CD14-positive monocyte (primary cell): Measurements from ENCODE around the gene PERM1. TPM values are rescaled to one million over a fixed set of nuclear protein-coding genes. Genes with fewer than 3 reads are reported as not detected.

ENCODE experiments used
- DNase-seq, 3 donors: peaks; one replicate each; pipeline ENCODE4 v3.0.0-alpha.2; 2011 to 2022
- H2AFZ ChIP-seq: 2 replicates; pipeline ENCODE4 v1.6.0; 2012; ENCODE audit warnings: mild to moderate bottlenecking, low read depth, low read length, inconsistent platforms; ENCODE audit not compliant: insufficient read depth, poor library complexity, severe bottlenecking
- H3K27ac ChIP-seq, 2 donors: 1 replicate in 1 of 2; 2 replicates in 1 of 2; pipeline ENCODE4 v1.5.1; 2012 to 2013; ENCODE audit warnings: low read length in 2 of 2, control low read depth in 1 of 2, inconsistent platforms in 1 of 2, low read depth in 1 of 2, mild to moderate bottlenecking in 1 of 2
- H3K27me3 ChIP-seq, 2 donors: one replicate each; pipeline versions ENCODE4 v1.6.0 to v1.6.1; 2011 to 2013; ENCODE audit warnings: low read length in 2 of 2; ENCODE audit not compliant: control insufficient read depth in 2 of 2, insufficient read depth in 2 of 2
- H3K36me3 ChIP-seq, 2 donors: replicated peaks in 1 of 2; 1 replicate in 1 of 2; 2 replicates in 1 of 2; pipeline versions ENCODE4 v1.5.1 to v1.6.1; 2012 to 2013; ENCODE audit warnings: low read length in 2 of 2, control low read depth in 1 of 2, inconsistent platforms in 1 of 2, mild to moderate bottlenecking in 1 of 2; ENCODE audit not compliant: insufficient read depth in 2 of 2, control insufficient read depth in 1 of 2
- H3K4me1 ChIP-seq, 2 donors: 1 replicate in 1 of 2; 2 replicates in 1 of 2; pipeline versions ENCODE4 v1.5.1 to v1.6.1; 2012 to 2013; ENCODE audit warnings: low read length in 2 of 2, control low read depth in 1 of 2, inconsistent platforms in 1 of 2, mild to moderate bottlenecking in 1 of 2, moderate library complexity in 1 of 2; ENCODE audit not compliant: insufficient read depth in 2 of 2, control insufficient read depth in 1 of 2
- H3K4me2 ChIP-seq: replicated peaks from 2 replicates; pipeline ENCODE3; 2012; ENCODE audit warnings: low read length, moderate library complexity, mild to moderate bottlenecking; ENCODE audit not compliant: poor library complexity, severe bottlenecking; ENCODE audit errors: extremely low read depth
- H3K4me3 ChIP-seq, 3 experiments: fragments of 200-600 bp in 1 of 3; sonication (generic) in 1 of 3; replicated peaks in 1 of 3; 1 replicate in 2 of 3; 2 replicates in 1 of 3; pipeline ENCODE4 v1.5.1; 2011 to 2013; ENCODE audit warnings: low read length in 3 of 3, mild to moderate bottlenecking in 3 of 3, control low read depth in 2 of 3, low read depth in 2 of 3, inconsistent platforms in 1 of 3, moderate library complexity in 1 of 3
- H3K79me2 ChIP-seq: 2 replicates; pipeline ENCODE4 v1.6.0; 2012; ENCODE audit warnings: mild to moderate bottlenecking, control low read depth, inconsistent platforms, low read length, moderate library complexity; ENCODE audit not compliant: insufficient read depth
- H3K9ac ChIP-seq: 2 replicates; pipeline ENCODE4 v1.6.0; 2017; ENCODE audit warnings: low read length, mild to moderate bottlenecking; ENCODE audit not compliant: insufficient read depth, poor library complexity, severe bottlenecking
- H3K9me3 ChIP-seq, 2 donors: replicated peaks in 1 of 2; 1 replicate in 1 of 2; 2 replicates in 1 of 2; pipeline versions ENCODE4 v1.5.1 to v1.6.1; 2012 to 2013; ENCODE audit warnings: low read length in 2 of 2, control low read depth in 1 of 2; ENCODE audit not compliant: control insufficient read depth in 1 of 2, insufficient read depth in 1 of 2
- H4K20me1 ChIP-seq: 2 replicates; pipeline ENCODE4 v1.6.0; 2012; ENCODE audit warnings: mild to moderate bottlenecking, low read length, control low read depth, moderate library complexity; ENCODE audit not compliant: insufficient read depth
- H3K27ac Mint-ChIP-seq, 7 donors: one replicate each; pipeline ENCODE4 v1.8.0; 2020; ENCODE audit warnings: mild to moderate bottlenecking in 7 of 7, mixed read lengths in 7 of 7, moderate library complexity in 6 of 7, inconsistent platforms in 2 of 7
- H3K27me3 Mint-ChIP-seq, 3 donors: one replicate each; pipeline ENCODE4 v1.8.0; 2021 to 2022; ENCODE audit warnings: low read depth in 3 of 3, mild to moderate bottlenecking in 3 of 3, mixed read lengths in 3 of 3, moderate library complexity in 3 of 3, inconsistent platforms in 1 of 3
- H3K36me3 Mint-ChIP-seq, 2 donors: one replicate each; pipeline ENCODE4 v1.8.0; 2020; ENCODE audit warnings: mixed read lengths in 2 of 2, inconsistent platforms in 1 of 2, mild to moderate bottlenecking in 1 of 2
- H3K4me1 Mint-ChIP-seq: one replicate; pipeline ENCODE4 v1.8.0; 2020; ENCODE audit warnings: mild to moderate bottlenecking, mixed read lengths
- H3K4me3 Mint-ChIP-seq, 2 donors: one replicate each; pipeline ENCODE4 v1.8.0; 2020; ENCODE audit warnings: mild to moderate bottlenecking in 2 of 2, mixed read lengths in 2 of 2, moderate library complexity in 1 of 2
- H3K9me3 Mint-ChIP-seq, 7 donors: one replicate each; pipeline ENCODE4 v1.8.0; 2020 to 2022; ENCODE audit warnings: mixed read lengths in 7 of 7, mild to moderate bottlenecking in 6 of 7, moderate library complexity in 6 of 7, inconsistent platforms in 2 of 7
- WGBS: methylation state at CpG from one replicate; pipeline ENCODE4 v1.1.5; 2013; ENCODE audit warnings: missing lambda C conversion rate; ENCODE audit not compliant: insufficient coverage; 5-methylcytosine and 5-hydroxymethylcytosine counted together
- intact Hi-C, 2 donors: fragments of 100-400 bp; cut with micrococcal nuclease; formaldehyde crosslinking; loops; one replicate each; pipeline versions ENCODE4 v1.15.0 to v1.15.1; 2023
- polyA plus RNA-seq, 3 donors: library from polyadenylated mRNA; depleted of rRNA in 1 of 3; unstranded in 2 of 3; stranded (reverse) in 1 of 3; fragments of 300-500 nt in 2 of 3; fragments of >200 nt in 1 of 3; fragmentation: Illumina TruSeq in 2 of 3; gene quantifications; 1 replicate in 2 of 3; 2 replicates in 1 of 3; pipeline ENCODE4 v1.2.3, GENCODE V29; 2012 to 2021
- TF ChIP-seq, protein P1 (sequence below): fragments of 200-600 bp; IDR thresholded peaks from one replicate; pipeline ENCODE4 v1.8.0; 2022; ENCODE audit warnings: antibody characterized with exemption, mild to moderate bottlenecking

PERM1 gene
- polyA plus RNA-seq, 3 donors = not detected

DNA sequence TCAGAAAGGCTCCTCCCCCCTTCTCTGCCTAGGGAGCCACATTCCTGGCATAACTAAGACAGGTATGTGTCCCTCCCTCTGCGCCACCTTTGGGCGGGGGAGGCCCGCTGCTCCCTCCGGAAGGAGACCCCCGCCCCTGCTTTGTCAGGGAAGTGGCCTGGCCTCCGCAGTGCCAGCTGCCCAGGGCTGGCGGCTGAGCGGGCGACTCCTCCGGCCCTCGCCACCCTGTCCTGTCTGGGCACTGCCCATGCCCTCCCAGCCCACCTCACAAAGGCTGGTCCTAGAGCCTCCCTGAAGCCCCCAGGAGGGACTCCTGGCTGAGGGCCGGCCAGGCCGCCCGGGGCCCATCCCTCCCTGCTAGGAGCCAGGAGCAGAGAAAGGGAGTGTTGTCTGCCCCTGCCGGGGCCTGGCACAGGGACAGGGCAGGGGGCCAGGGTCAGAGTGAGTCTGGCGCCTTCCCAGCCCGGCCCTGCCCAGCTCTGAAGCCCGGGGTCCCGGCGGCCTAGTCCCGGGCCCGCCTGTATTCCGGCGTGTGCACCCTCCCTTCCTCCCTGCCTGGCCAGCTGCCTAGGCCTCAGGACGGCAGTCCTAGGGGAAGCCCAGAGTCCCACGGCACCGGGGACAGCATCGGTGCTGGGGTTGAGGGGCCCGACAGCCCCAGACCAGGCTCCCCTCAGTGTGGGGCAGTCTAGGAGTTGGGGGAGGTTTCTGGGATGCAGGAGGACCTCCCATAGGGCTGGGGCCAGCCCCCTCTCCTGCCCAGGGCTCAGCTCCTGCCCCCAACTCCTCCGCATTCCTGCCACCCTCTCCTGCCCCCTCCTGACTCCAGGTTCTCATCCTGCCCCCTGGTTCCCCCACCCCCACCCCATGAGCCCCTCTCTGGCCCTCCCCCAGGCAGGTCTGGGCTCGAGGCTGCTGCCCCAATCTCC lies 43.1 kb upstream of the PERM1 start:
- Mint-ChIP-seq H3K27ac (no peak overlapping the region), H3K36me3 (no peaks in the 10 kb centered on the region), H3K9me3 (peaks cover 0 to 6% (median 0%) of the 10 kb centered on the region in 7 donors), H3K4me3 (no peak overlapping the region), H3K27me3 (peaks cover 28 to 51% (median 29%) of the 10 kb centered on the region in 3 donors), H3K4me1 (peaks cover 6% of the 10 kb centered on the region)
- H4K20me1 ChIP-seq = no peaks in the 10 kb centered on the region
- intact Hi-C loops = loop anchor here in 1 of 2 donors (5.0 kb wide), 1 partner anchor 32 kb away; no protein-coding TSS in a partner anchor
- no peaks in the 10 kb centered on the region for H3K36me3 ChIP-seq
- no peak overlapping the region for H3K9ac ChIP-seq
- H3K4me2 ChIP-seq = no peak overlapping the region
- no peaks in the 10 kb centered on the region for H3K79me2 ChIP-seq
- H3K4me3 ChIP-seq = no peak overlapping the region
- no peak overlapping the region for H2AFZ ChIP-seq
- no peak for DNase-seq
- 91% methylated on average over 19 of the region's 31 CpGs for WGBS
- no peak overlapping the region for H3K27ac ChIP-seq
- TF ChIP-seq, protein P1, sequence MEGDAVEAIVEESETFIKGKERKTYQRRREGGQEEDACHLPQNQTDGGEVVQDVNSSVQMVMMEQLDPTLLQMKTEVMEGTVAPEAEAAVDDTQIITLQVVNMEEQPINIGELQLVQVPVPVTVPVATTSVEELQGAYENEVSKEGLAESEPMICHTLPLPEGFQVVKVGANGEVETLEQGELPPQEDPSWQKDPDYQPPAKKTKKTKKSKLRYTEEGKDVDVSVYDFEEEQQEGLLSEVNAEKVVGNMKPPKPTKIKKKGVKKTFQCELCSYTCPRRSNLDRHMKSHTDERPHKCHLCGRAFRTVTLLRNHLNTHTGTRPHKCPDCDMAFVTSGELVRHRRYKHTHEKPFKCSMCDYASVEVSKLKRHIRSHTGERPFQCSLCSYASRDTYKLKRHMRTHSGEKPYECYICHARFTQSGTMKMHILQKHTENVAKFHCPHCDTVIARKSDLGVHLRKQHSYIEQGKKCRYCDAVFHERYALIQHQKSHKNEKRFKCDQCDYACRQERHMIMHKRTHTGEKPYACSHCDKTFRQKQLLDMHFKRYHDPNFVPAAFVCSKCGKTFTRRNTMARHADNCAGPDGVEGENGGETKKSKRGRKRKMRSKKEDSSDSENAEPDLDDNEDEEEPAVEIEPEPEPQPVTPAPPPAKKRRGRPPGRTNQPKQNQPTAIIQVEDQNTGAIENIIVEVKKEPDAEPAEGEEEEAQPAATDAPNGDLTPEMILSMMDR = no peak
- H3K4me1 ChIP-seq = peaks cover 8 to 16% of the 10 kb centered on the region in 2 donors
- H3K27me3 ChIP-seq = peaks cover 7 to 41% of the 10 kb centered on the region in 2 donors
- no peaks in the 10 kb centered on the region for H3K9me3 ChIP-seq

DNA sequence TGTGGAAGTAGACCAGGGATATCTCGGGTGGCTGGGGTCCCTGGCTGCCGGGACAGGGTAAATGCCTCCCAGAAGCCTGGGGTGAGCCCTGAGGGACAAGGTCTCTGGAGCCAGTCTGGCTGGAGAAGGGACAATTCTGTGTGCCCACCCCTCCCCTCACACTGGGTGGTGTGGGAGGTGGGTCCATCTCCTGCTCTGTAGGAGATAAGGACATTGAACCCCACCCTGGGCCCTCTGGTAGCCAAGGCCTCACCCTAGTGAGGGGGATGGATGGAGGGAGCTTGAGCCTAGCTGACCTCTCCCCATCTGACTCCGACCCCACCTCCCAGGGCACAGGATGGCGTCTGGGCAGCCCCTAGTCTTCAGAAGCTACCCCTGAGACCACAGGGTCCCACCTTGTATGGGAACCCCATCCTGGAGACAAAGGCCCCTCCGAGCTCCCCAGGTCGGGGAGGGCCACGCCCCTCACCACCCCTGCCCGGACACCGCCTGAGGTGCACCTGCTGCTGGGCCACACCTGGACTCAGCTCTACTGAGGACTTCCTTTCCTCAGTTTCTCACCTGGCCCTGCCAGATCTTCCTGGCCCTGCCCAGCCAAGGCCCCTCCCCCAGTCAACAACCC lies 42.4 kb upstream of the PERM1 start:
- 92% methylated on average over 7 of the region's 9 CpGs for WGBS

More for the DNA sequence above, 42.4 kb upstream of the PERM1 start:
- no peak overlapping the region for H3K27ac ChIP-seq
- peaks cover 7 to 41% of the 10 kb centered on the region in 2 donors for H3K27me3 ChIP-seq
- H4K20me1 ChIP-seq = no peaks in the 10 kb centered on the region
- peaks cover 6% of the 10 kb centered on the region for H3K4me1 Mint-ChIP-seq
- H3K79me2 ChIP-seq = no peaks in the 10 kb centered on the region
- no peaks in the 10 kb centered on the region for H3K36me3 ChIP-seq
- DNase-seq = no peak
- peaks cover 8 to 16% of the 10 kb centered on the region in 2 donors for H3K4me1 ChIP-seq
- H3K4me3 ChIP-seq = no peak overlapping the region
- H3K9me3 Mint-ChIP-seq = peaks cover 0 to 6% (median 0%) of the 10 kb centered on the region in 7 donors
- no peak overlapping the region for H2AFZ ChIP-seq
- H3K9ac ChIP-seq = no peak overlapping the region
- peaks cover 28 to 51% (median 29%) of the 10 kb centered on the region in 3 donors for H3K27me3 Mint-ChIP-seq
- TF ChIP-seq, protein P1 = no peak
- no peak overlapping the region for H3K4me2 ChIP-seq
- intact Hi-C loops = loop anchor here in 1 of 2 donors (5.0 kb wide), 1 partner anchor 33 kb away; no protein-coding TSS in a partner anchor
- no peaks in the 10 kb centered on the region for H3K36me3 Mint-ChIP-seq
- H3K4me3 Mint-ChIP-seq = no peak overlapping the region
- H3K9me3 ChIP-seq = no peaks in the 10 kb centered on the region
- H3K27ac Mint-ChIP-seq = no peak overlapping the region
